ENCODE measurements around the gene GJA5.

Gene GJA5

GRCh38 chr1:147760481-147761260, at the start of gene GJA5:
Gene GJA5 (minus strand): TSS chr1:147760602. CDS start chr1:147759238, 1,364 bp downstream.
- FAIRE-seq: no peak

DNA sequence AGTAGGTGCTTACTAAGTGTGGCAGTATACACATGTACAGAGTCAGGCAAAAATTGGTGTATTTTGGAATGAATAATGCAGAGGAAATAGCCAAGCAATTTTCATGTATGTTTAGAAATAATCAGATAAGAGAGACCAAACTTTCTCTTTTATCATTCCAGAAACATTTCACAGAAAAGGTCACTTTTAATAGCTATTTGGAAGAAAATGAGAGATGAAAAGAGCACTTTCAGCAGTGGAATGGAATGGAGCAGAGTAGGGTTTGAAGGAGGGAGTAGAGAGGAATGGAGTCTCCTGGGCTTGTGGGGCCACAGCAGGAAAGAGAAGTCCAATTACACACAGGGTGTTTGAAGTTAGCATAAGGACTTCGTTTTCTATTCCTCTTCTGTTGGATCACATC, 48.8 kb upstream of the GJA5 start:
- FAIRE-seq: no peak

DNA sequence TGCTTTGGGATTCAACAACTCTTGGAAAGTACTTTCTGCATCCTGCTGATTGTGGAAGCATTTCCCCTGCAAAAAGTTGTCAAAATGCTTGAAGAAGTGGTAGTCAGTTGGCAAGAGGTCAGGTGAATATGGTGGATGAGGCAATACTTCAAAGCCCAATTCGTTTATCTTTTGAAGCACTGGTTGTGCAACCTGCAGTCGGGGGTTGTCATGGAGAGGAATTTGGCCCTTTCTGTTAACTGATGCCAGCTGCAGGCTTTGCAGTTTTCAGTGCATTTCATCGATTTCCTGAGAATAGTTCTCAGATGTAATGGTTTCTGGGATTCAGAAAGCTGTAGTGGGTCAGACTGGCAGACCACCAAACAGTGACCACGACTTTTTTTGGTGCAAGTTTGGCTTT, 47.6 kb upstream of the GJA5 start:
- no peak for FAIRE-seq

GRCh38 chr1:147807405-147807804, 47.0 kb upstream of the GJA5 start:
- FAIRE-seq: no peak

DNA sequence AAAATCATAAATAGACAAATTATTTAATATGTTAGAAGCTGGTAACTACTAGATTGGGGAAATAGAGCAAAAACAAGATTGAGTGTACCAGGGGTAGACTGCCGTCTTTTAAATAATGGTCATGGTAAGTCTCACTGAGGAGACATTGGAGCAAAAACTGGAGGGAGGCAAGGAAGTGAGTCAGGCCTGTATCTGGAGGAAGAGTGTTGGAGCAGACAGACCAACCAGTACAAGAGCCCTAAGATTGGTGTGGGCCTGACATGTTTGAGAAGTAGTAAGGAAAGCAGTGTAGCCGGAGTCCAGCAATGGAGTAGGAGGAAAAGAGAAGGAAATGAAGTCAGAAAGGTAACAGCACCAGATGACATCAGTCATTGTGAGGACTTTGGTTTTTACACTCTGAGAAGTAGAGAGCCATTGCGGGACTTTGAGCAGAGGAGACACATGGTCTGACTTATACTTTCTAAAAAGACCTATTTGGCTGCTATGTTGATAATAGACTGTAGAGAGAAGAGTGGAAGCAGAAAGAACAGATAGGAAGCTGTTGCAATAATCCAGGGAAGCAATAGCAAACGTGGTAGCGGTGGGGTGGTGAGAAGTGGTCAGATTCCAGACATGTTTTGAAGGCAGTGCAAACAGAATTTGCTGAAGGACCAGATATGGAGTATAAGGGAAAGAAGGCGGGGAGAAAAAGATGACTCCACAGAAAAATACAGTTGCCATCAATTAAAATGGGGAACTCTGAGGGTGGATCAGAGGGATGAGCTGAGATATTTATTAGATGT, 44.7 kb upstream of the GJA5 start:
- FAIRE-seq: no peak

- FAIRE-seq: no peak
Observed at GRCh38 chr1:147800804-147801203, 40.4 kb upstream of the GJA5 start.

- FAIRE-seq: no peak
Observed at GRCh38 chr1:147798731-147799130, 38.3 kb upstream of the GJA5 start.

DNA sequence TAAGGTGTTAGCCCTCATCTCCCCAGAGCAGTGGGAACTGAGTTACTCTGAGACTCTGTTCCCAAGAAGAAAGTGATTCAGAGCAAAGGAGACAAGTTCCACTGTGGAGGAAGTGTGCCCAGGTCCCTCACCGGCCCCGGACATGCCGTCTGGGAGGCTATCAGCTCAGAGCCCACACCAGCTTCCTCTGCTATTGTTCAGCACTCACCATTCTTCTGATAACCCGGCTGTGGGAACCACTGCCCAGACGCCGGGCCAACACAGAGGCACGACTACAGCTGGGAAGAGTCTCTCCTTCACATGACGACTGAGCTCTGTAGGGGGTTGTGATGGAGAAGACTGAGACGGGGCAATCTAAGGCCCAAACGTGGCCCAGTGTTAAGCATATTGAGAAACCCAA, 34.2 kb upstream of the GJA5 start:
- no peak for FAIRE-seq

- FAIRE-seq: no peak
Observed at GRCh38 chr1:147791876-147792275, 31.5 kb upstream of the GJA5 start.

DNA sequence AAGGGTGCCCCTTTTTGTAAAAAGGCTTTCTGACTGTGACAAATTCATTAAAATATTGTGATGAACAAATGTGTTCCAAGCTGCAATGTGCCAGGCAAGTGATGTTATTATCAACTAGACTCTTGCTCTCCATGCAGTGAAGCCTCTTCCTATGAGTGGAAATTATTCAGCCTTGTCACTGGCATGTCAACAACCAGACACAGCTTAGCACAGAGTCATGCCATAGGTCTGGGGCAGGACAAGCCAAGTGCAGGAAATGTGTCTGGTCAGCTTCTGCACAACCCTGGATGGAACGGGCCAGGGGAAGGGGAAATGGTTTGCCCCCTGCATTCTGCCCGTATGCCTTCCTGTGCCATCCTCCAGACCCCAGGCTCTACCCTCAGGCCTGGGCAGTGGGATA, 27.4 kb upstream of the GJA5 start:
- no peak for FAIRE-seq

GRCh38 chr1:147786536-147786935, 26.1 kb upstream of the GJA5 start:
- FAIRE-seq: no peak

- FAIRE-seq: no peak
Observed at GRCh38 chr1:147785794-147786506, 25.5 kb upstream of the GJA5 start.

DNA sequence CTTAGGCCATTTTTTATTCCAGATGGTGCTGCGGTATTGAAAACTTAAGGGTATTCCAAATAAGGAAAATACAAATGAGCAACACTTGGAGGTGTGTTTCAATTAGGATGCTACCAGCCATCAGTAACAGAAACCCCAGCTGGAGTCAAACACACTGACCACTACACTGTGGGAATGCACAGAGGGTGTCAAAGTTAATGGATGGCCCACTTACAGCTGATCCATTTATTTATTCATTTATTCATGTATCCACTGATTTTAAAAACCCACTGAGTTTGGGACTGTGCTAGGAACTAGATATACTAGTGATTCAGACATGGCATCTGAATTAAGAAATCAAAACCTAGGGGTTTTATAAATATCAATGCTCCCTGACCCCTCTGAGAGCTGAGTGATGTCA, 24.5 kb upstream of the GJA5 start:
- FAIRE-seq: no peak

DNA sequence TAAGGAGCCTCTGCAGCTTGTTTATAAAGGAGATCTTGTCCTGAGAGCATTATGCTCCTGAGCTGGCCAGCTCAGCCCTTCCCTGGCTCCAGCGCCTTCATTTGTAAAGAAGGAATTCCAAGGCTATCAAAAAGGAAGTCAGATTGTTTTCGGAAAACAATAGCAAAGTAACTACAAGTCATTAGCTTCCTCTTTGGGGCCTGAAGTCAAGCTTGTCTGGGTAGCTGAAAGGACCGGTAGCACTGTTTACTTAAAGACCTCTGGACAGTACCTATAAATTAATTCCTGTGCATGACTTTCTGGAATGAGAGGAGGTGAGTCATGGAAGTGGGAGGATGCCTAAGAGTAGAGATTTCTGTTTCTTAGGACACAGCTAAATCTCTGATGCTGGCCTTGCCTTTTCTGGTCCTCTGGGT, 20.7 kb upstream of the GJA5 start:
- no peak for FAIRE-seq

DNA sequence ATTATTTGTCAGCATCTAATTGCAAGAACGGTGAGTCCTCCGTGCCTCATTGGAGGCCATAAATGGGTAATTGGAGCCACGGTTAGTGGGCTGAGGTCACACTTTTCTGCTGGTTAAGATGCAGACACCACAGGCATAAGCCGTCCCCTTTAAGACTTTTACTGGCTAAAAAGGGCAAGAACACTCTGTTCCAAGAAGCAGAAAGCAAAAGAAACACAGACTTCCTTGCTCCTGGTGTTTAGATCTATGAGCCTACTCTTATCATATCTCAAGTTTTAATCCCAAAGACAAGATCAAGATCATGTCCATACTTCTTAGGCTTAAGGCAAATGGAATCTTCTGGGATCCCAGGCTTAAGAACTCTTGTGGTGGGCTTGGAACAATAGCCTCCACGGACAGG, 17.3 kb upstream of the GJA5 start:
- FAIRE-seq: no peak

DNA sequence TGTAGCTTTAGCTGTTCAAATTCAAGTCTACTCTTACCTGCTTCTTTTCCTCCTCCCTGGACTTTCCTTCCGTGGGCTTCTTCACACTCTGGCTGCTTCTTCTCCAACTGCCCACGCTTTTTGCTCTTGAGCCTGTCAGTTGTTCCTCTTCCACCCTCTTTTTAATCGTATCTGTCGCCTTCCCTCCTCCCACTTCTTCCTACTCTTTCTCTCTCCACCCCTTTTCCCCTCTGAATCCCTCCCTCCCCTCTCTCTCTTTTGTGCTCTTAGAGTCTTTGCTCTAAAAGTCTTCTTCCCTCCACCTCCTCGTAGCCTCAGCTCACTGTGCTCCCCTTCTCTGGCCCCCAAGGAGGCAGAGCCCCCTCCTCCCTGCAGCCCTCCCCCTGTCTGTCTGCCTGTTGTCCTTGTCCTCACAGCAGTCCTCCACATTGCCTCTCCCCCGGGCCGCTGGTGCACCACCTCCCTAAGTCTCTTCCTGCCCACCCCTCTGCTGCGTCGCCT, 12.9 kb upstream of the GJA5 start:
- no peak for FAIRE-seq

DNA sequence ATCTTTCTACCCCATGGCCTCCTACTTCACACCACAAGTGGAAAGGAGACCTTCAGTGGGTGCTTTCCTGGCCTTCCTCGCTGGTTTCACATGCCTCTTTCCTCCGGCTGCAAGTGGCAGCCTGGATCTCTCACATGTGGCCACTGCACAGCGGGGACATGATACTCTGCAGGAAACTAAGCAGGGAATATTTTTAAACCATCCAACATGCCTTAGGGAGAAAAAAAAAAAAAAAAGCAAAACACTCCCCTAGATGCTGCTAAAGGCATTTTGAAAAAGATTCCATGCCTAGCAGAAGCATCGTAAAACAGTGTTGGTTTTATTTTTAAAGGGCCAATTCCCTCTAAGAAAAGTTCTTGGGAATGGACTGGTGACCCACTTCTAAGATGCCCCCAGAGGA, 12.2 kb upstream of the GJA5 start:
- FAIRE-seq: no peak

GRCh38 chr1:147771226-147772125, 11.1 kb upstream of the GJA5 start:
- no peak for FAIRE-seq

DNA sequence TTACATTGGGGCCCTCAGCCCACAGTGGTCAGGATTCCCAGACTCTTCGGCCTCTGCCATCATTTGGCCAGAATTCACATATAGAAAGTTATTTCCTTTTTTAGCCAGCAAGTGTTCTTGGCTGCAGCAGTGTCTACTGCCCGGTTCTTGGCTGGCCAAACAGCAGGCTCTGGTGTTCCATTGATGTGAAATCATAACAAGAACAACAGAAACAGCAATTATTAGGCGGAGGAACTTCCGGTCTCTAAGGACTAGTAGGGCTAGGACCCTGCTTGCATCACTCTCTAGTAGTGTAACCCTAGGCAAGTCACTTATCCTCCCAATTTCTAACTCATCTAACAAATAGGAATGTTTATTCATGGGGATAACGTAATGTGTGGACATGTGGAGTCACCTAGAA, 8.7 kb upstream of the GJA5 start:
- FAIRE-seq: no peak

- no peak for FAIRE-seq
Observed at GRCh38 chr1:147768582-147768981, 8.2 kb upstream of the GJA5 start.

DNA sequence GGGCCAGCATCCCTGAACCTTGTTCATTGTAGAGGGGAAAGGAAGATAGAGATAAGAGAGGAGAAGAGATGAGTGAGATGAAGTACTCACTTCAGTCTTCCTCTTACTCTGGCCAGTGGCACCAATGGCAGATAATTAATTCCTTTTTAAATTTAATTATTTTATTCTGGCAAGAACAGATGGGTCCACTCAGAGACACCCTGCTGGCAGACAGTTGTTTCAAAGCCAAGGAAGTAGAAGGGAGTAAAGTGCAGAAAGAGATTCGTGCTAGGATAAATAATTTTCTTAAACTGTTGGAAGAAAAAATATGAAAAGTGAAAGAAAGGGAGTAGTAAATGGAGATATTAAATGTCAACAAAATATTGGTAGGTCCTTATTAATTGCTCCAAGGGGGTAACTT, 7.7 kb upstream of the GJA5 start:
- FAIRE-seq: no peak

GRCh38 chr1:147762233-147763024, 2.0 kb upstream of the GJA5 start:
- FAIRE-seq: no peak

All from G401.6 (cell line).